Measurements from ENCODE around the gene VGLL3. TPM values are rescaled to one million over a fixed set of nuclear protein-coding genes. Genes with fewer than 3 reads are reported as not detected.

VGLL3 gene
- total and polyA plus RNA-seq, 2 experiments from 2014 or later = 1.4 to 7.3 TPM

DNA sequence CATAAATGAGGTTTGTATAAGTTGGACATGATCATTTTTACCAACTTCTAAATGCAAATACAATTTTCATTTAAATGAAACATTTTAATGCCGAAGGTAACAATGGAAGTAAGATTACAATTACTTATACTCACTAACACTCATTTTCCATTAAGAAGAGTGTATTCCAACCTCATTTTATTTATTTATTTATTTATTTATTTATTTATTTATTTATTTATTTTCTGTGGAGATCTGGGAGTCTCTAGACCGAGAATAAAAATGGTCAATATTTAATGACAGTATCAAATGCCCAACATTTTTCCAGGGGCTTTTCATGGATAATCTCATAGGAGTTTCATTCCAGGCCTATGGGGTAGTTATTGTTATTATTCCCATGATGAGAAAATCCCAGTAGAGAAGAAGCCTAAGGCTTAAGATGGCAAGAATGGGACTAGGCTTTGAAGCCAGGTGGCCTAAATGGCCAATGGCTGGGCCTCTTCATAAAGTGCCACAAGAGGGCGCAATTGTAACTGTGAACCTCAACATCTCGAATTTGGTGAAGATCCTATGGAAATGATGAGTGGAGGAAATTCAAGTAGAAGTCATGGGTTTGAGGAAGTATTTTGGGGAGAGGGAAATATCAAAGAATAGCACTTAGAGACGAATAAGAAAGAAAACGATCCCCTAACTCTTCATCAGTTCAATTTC lies 21.3 kb downstream of the VGLL3 start:
- H3K36me3 ChIP-seq (ENCODE audit: insufficient read depth) = no peaks in the 10 kb centered on the region

DNA sequence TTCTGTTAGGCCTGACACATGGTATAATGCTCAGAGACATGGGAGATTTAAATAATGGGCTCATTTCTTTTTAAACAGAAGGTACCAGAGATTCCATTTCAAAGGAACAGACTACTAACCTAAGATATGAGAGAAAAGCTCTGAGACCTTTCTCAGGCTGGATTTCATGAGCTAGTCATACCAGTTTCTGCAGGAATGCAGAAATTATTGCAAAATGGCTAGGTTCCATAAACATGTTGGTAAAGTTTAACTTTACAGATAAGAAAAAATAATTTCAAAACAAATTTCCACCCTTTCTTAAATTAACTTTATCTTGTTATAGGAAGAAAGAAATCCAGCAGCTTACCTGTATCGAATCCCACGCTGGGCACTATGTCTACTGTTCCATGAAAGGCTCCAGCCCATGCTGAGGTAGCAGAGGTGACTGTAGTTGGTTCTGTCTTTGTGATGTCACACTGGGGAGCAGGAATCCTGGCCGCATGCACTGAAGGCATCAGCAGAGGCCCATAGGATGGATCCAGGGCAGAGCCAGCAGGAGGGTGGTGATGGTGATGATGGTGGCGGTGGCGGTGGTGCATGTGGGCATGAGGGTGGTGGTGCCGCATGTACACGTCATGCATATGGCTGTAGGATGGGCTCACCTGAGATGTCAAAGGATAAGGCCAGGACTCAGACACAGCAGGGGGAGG lies 22.6 kb downstream of the VGLL3 start:
- H4K20me1 ChIP-seq (replicated peaks; ENCODE audit: insufficient read depth) = no peaks in the 10 kb centered on the region
- no peak overlapping the region for H2AFZ ChIP-seq
- Mint-ChIP-seq H3K9me3 (peaks cover 8% of the 10 kb centered on the region; the same call in 2 of the 3 replicates), H3K4me1 (peaks cover 4% of the 10 kb centered on the region; the same call in 2 of the 3 replicates), H3K27me3 (ENCODE audit: insufficient read depth, low read depth, poor library complexity) (peaks cover 1% of the 10 kb centered on the region), H3K36me3 (ENCODE audit: low read depth) (peaks cover 15% of the 10 kb centered on the region), H3K27ac (no peak overlapping the region), H3K4me3 (no peak overlapping the region)
- H3K9me2 ChIP-seq (ENCODE audit: insufficient read depth) = 0 out of 2 replicates have a peak, but pooled peaks cover 5% of the 10 kb centered on the region
- DNase-seq (ENCODE audit: low spot score) = no peak
- no peaks in the 10 kb centered on the region for H3F3A ChIP-seq (replicated peaks; ENCODE audit: low read depth)
- H3K27ac ChIP-seq (ENCODE audit: low read depth) = no peak overlapping the region
- H3K27me3 ChIP-seq (ENCODE audit: insufficient read depth) = no peaks in the 10 kb centered on the region
- no peak for ATAC-seq
- H3K4me3 ChIP-seq = no peak overlapping the region
- H3K4me2 ChIP-seq = no peak overlapping the region
- H3K79me2 ChIP-seq (replicated peaks; ENCODE audit: insufficient read depth) = no peaks in the 10 kb centered on the region
- H3K4me1 ChIP-seq (ENCODE audit: insufficient read depth) = no peaks in the 10 kb centered on the region
- H3K36me3 ChIP-seq (ENCODE audit: insufficient read depth) = no peaks in the 10 kb centered on the region
- TF ChIP-seq EZH2 (IDR thresholded peaks at IDR 0.05; ENCODE audit: low read depth, unreplicated experiment) (no peak), CREB1 (CRISPR knock-in tag; IDR thresholded peaks at IDR 0.05; ENCODE audit: low read depth) (no peak), NANOG (IDR thresholded peaks at IDR 0.05; ENCODE audit: borderline replicate concordance) (no peak)
- TF ChIP-seq, protein P1, sequence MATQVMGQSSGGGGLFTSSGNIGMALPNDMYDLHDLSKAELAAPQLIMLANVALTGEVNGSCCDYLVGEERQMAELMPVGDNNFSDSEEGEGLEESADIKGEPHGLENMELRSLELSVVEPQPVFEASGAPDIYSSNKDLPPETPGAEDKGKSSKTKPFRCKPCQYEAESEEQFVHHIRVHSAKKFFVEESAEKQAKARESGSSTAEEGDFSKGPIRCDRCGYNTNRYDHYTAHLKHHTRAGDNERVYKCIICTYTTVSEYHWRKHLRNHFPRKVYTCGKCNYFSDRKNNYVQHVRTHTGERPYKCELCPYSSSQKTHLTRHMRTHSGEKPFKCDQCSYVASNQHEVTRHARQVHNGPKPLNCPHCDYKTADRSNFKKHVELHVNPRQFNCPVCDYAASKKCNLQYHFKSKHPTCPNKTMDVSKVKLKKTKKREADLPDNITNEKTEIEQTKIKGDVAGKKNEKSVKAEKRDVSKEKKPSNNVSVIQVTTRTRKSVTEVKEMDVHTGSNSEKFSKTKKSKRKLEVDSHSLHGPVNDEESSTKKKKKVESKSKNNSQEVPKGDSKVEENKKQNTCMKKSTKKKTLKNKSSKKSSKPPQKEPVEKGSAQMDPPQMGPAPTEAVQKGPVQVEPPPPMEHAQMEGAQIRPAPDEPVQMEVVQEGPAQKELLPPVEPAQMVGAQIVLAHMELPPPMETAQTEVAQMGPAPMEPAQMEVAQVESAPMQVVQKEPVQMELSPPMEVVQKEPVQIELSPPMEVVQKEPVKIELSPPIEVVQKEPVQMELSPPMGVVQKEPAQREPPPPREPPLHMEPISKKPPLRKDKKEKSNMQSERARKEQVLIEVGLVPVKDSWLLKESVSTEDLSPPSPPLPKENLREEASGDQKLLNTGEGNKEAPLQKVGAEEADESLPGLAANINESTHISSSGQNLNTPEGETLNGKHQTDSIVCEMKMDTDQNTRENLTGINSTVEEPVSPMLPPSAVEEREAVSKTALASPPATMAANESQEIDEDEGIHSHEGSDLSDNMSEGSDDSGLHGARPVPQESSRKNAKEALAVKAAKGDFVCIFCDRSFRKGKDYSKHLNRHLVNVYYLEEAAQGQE (IDR thresholded peaks at IDR 0.05; ENCODE audit: unreplicated experiment) = no peak
- TF ChIP-seq, protein P2, sequence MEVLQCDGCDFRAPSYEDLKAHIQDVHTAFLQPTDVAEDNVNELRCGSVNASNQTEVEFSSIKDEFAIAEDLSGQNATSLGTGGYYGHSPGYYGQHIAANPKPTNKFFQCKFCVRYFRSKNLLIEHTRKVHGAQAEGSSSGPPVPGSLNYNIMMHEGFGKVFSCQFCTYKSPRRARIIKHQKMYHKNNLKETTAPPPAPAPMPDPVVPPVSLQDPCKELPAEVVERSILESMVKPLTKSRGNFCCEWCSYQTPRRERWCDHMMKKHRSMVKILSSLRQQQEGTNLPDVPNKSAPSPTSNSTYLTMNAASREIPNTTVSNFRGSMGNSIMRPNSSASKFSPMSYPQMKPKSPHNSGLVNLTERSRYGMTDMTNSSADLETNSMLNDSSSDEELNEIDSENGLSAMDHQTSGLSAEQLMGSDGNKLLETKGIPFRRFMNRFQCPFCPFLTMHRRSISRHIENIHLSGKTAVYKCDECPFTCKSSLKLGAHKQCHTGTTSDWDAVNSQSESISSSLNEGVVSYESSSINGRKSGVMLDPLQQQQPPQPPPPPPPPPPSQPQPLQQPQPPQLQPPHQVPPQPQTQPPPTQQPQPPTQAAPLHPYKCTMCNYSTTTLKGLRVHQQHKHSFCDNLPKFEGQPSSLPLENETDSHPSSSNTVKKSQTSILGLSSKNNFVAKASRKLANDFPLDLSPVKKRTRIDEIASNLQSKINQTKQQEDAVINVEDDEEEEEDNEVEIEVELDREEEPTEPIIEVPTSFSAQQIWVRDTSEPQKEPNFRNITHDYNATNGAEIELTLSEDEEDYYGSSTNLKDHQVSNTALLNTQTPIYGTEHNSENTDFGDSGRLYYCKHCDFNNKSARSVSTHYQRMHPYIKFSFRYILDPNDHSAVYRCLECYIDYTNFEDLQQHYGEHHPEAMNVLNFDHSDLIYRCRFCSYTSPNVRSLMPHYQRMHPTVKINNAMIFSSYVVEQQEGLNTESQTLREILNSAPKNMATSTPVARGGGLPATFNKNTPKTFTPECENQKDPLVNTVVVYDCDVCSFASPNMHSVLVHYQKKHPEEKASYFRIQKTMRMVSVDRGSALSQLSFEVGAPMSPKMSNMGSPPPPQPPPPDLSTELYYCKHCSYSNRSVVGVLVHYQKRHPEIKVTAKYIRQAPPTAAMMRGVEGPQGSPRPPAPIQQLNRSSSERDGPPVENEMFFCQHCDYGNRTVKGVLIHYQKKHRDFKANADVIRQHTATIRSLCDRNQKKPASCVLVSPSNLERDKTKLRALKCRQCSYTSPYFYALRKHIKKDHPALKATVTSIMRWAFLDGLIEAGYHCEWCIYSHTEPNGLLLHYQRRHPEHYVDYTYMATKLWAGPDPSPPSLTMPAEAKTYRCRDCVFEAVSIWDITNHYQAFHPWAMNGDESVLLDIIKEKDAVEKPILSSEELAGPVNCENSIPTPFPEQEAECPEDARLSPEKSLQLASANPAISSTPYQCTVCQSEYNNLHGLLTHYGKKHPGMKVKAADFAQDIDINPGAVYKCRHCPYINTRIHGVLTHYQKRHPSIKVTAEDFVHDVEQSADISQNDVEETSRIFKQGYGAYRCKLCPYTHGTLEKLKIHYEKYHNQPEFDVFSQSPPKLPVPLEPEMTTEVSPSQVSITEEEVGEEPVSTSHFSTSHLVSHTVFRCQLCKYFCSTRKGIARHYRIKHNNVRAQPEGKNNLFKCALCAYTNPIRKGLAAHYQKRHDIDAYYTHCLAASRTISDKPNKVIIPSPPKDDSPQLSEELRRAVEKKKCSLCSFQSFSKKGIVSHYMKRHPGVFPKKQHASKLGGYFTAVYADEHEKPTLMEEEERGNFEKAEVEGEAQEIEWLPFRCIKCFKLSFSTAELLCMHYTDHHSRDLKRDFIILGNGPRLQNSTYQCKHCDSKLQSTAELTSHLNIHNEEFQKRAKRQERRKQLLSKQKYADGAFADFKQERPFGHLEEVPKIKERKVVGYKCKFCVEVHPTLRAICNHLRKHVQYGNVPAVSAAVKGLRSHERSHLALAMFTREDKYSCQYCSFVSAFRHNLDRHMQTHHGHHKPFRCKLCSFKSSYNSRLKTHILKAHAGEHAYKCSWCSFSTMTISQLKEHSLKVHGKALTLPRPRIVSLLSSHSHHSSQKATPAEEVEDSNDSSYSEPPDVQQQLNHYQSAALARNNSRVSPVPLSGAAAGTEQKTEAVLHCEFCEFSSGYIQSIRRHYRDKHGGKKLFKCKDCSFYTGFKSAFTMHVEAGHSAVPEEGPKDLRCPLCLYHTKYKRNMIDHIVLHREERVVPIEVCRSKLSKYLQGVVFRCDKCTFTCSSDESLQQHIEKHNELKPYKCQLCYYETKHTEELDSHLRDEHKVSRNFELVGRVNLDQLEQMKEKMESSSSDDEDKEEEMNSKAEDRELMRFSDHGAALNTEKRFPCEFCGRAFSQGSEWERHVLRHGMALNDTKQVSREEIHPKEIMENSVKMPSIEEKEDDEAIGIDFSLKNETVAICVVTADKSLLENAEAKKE (CRISPR knock-in tag; IDR thresholded peaks at IDR 0.05) = no peak

More for the DNA sequence above, 21.3 kb downstream of the VGLL3 start:
- no peak overlapping the region for H2AFZ ChIP-seq
- no peaks in the 10 kb centered on the region for H3K4me1 ChIP-seq (ENCODE audit: insufficient read depth)
- H3K79me2 ChIP-seq (replicated peaks; ENCODE audit: insufficient read depth) = no peaks in the 10 kb centered on the region
- H3K27ac ChIP-seq (ENCODE audit: low read depth) = no peak overlapping the region
- no peaks in the 10 kb centered on the region for H3K27me3 ChIP-seq (ENCODE audit: insufficient read depth)
- Mint-ChIP-seq H3K27ac (no peak overlapping the region), H3K9me3 (peaks cover 8% of the 10 kb centered on the region; the same call in 2 of the 3 replicates), H3K4me3 (no peak overlapping the region), H3K27me3 (ENCODE audit: insufficient read depth, low read depth, poor library complexity) (peaks cover 1% of the 10 kb centered on the region), H3K36me3 (ENCODE audit: low read depth) (peaks cover 15% of the 10 kb centered on the region), H3K4me1 (peaks cover 4% of the 10 kb centered on the region; the same call in 2 of the 3 replicates)
- no peak overlapping the region for H3K4me2 ChIP-seq
- H3F3A ChIP-seq (replicated peaks; ENCODE audit: low read depth) = no peaks in the 10 kb centered on the region
- no peak overlapping the region for H3K4me3 ChIP-seq
- ATAC-seq (peak; percentile 67), DNase-seq (ENCODE audit: low spot score) (peak; percentile 84)
- TF ChIP-seq JUNB (IDR thresholded peaks at IDR 0.05; ENCODE audit: unreplicated experiment) = no peak
- TF ChIP-seq, protein P3, sequence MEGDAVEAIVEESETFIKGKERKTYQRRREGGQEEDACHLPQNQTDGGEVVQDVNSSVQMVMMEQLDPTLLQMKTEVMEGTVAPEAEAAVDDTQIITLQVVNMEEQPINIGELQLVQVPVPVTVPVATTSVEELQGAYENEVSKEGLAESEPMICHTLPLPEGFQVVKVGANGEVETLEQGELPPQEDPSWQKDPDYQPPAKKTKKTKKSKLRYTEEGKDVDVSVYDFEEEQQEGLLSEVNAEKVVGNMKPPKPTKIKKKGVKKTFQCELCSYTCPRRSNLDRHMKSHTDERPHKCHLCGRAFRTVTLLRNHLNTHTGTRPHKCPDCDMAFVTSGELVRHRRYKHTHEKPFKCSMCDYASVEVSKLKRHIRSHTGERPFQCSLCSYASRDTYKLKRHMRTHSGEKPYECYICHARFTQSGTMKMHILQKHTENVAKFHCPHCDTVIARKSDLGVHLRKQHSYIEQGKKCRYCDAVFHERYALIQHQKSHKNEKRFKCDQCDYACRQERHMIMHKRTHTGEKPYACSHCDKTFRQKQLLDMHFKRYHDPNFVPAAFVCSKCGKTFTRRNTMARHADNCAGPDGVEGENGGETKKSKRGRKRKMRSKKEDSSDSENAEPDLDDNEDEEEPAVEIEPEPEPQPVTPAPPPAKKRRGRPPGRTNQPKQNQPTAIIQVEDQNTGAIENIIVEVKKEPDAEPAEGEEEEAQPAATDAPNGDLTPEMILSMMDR (conservative IDR thresholded peaks at IDR 0.05; ENCODE audit: low read depth in 2 of 2) = peak; percentile 90 to 96
- 0 out of 2 replicates have a peak, but pooled peaks cover 5% of the 10 kb centered on the region for H3K9me2 ChIP-seq (ENCODE audit: insufficient read depth)
- H4K20me1 ChIP-seq (replicated peaks; ENCODE audit: insufficient read depth) = no peaks in the 10 kb centered on the region

All from GM23338 (cell line).